Measurements from ENCODE around the gene CEP152. TPM values are rescaled to one million over a fixed set of nuclear protein-coding genes. Genes with fewer than 3 reads are reported as not detected.

The CEP152 gene
- total and polyA plus RNA-seq, 2 of the 13 experiments (the other 11 are each of a cell fraction or from before 2014, with no cell fraction given) = 1.3 to 14.7 TPM

- no peaks in the 10 kb centered on the region for H3K9me3 ChIP-seq (ENCODE audit: low read length)
- no TSS peak for BruUV-seq (replicated peaks)
- no peak overlapping the region for H2AFZ ChIP-seq (ENCODE audit: low read length)
- no peak for TF ChIP-seq GTF2F1 (IDR thresholded peaks at IDR 0.05; ENCODE audit: low read length)
- TF ChIP-seq SRF (IDR thresholded peaks at IDR 0.05; ENCODE audit: low read depth, low read length) = no peak
- no peak for TF ChIP-seq ZNF672 (CRISPR knock-in tag; IDR thresholded peaks at IDR 0.05)
- H3K79me2 ChIP-seq (ENCODE audit: insufficient read depth, low read length) = no peaks in the 10 kb centered on the region
- H3K4me1 ChIP-seq (ENCODE audit: insufficient read depth, low read length) = peaks cover 2% of the 10 kb centered on the region
- WGBS (ENCODE audit: low lambda C conversion rate) = 96% methylated on average over 4 of the region's 4 CpGs
- no peak for DNase-seq (ENCODE audit: low spot score)
- in situ Hi-C loops (cut with HindIII; ENCODE audit: extremely low pct_ligation_motif_present, low pct_unique_long_range_greater_than_20kb) (no loop called here), intact Hi-C loops (cut with micrococcal nuclease; ENCODE audit: unreplicated experiment) (no loop called here)
- H3K9ac ChIP-seq (ENCODE audit: insufficient read depth, low read depth, low read length) = no peak overlapping the region
- FAIRE-seq = no peak
- ChIA-PET CTCF (ENCODE audit: low intra/inter-chr PET ratio, low total read pairs) (no interaction called here), POLR2A (no interaction called here)
- no peaks in the 10 kb centered on the region for H4K20me1 ChIP-seq (ENCODE audit: insufficient read depth, low read length)
- peaks cover 7 to 21% of the 10 kb centered on the region in 2 experiments for H3K36me3 ChIP-seq (replicated peaks in 1 of 2; ENCODE audit: control insufficient read depth in 1 of 2, insufficient read depth in 2 of 2, low read length in 2 of 2)
- no peak overlapping the region for H3K4me3 ChIP-seq (replicated peaks in 1 of 3; ENCODE audit: insufficient read depth in 1 of 3, low read depth in 2 of 3, low read length in 3 of 3)
- H3K27me3 ChIP-seq (ENCODE audit: control insufficient read depth in 1 of 2, insufficient read depth in 2 of 2, low read length in 2 of 2) = no peaks in the 10 kb centered on the region
- no peak overlapping the region for H3K4me2 ChIP-seq (ENCODE audit: low read depth, low read length)
- H3K27ac ChIP-seq (ENCODE audit: extremely low read length, insufficient read depth, low read length) = no peak overlapping the region
- no peak for ATAC-seq
Measured at GRCh38 chr15:48765022-48765421, 45.8 kb downstream of the CEP152 start.

GRCh38 chr15:48761393-48762158 lies 49.3 kb downstream of the CEP152 start:
- no peak overlapping the region for H3K4me3 ChIP-seq (replicated peaks in 1 of 3; ENCODE audit: insufficient read depth in 1 of 3, low read depth in 2 of 3, low read length in 3 of 3)
- DNase-seq (ENCODE audit: low spot score) (no peak), FAIRE-seq (no peak), ATAC-seq (no peak)
- no TSS peak for BruUV-seq (replicated peaks)
- no peak overlapping the region for H3K27ac ChIP-seq (ENCODE audit: extremely low read length, insufficient read depth, low read length)
- H3K9ac ChIP-seq (ENCODE audit: insufficient read depth, low read depth, low read length) = no peak overlapping the region
- ChIA-PET CTCF (ENCODE audit: low intra/inter-chr PET ratio, low total read pairs) (no interaction called here), POLR2A (no interaction called here)
- no peaks in the 10 kb centered on the region for H3K4me1 ChIP-seq (ENCODE audit: insufficient read depth, low read length)
- no peaks in the 10 kb centered on the region for H3K27me3 ChIP-seq (ENCODE audit: control insufficient read depth in 1 of 2, insufficient read depth in 2 of 2, low read length in 2 of 2)
- in situ Hi-C loops (cut with HindIII; ENCODE audit: extremely low pct_ligation_motif_present, low pct_unique_long_range_greater_than_20kb) = no loop called here
- H3K9me3 ChIP-seq (ENCODE audit: low read length) = no peaks in the 10 kb centered on the region
- WGBS (ENCODE audit: low lambda C conversion rate) = 98% methylated on average over 2 of the region's 2 CpGs
- H3K4me2 ChIP-seq (ENCODE audit: low read depth, low read length) = no peak overlapping the region
- intact Hi-C loops (cut with micrococcal nuclease; ENCODE audit: unreplicated experiment) = no loop called here
- H3K36me3 ChIP-seq (replicated peaks in 1 of 2; ENCODE audit: control insufficient read depth in 1 of 2, insufficient read depth in 2 of 2, low read length in 2 of 2) = peaks cover 8 to 23% of the 10 kb centered on the region in 2 experiments; a peak in 3 of 5 replicates
- no peaks in the 10 kb centered on the region for H4K20me1 ChIP-seq (ENCODE audit: insufficient read depth, low read length)
- H3K79me2 ChIP-seq (ENCODE audit: insufficient read depth, low read length) = no peaks in the 10 kb centered on the region
- H2AFZ ChIP-seq (ENCODE audit: low read length) = no peak overlapping the region
- no peak for TF ChIP-seq MIXL1 (CRISPR knock-in tag; IDR thresholded peaks at IDR 0.05)
- no peak for TF ChIP-seq MED1 (CRISPR knock-in tag; IDR thresholded peaks at IDR 0.05)
- no peak for TF ChIP-seq PTBP1 (IDR thresholded peaks at IDR 0.05; ENCODE audit: low read depth, low read length, poor library complexity, severe bottlenecking)
- TF ChIP-seq GTF2F1 (IDR thresholded peaks at IDR 0.05; ENCODE audit: low read length) = no peak
- TF ChIP-seq TMF1 (CRISPR knock-in tag; IDR thresholded peaks at IDR 0.05; ENCODE audit: low read depth) = no peak
- TF ChIP-seq TSC22D2 (CRISPR knock-in tag; IDR thresholded peaks at IDR 0.05; ENCODE audit: borderline replicate concordance) = no peak
- no peak for TF ChIP-seq ZNF142 (CRISPR knock-in tag; IDR thresholded peaks at IDR 0.05)
- TF ChIP-seq ZNF143 (CRISPR knock-in tag; IDR thresholded peaks at IDR 0.05) = no peak
- no peak for TF ChIP-seq HES4 (CRISPR knock-in tag; IDR thresholded peaks at IDR 0.05; ENCODE audit: borderline replicate concordance)
- TF ChIP-seq SMARCE1 (IDR thresholded peaks at IDR 0.05; ENCODE audit: borderline replicate concordance) = no peak
- TF ChIP-seq NFE2 (CRISPR knock-in tag; IDR thresholded peaks at IDR 0.05) = no peak
